Colonic mucosa (tissue), 4 donors: Measurements from ENCODE around the gene FRMPD3. TPM values are rescaled to one million over a fixed set of nuclear protein-coding genes. Genes with fewer than 3 reads are reported as not detected.

ENCODE experiments used
- DNase-seq: peaks from one replicate; pipeline ENCODE4 v3.0.0-alpha.2; 2020
- H3K27ac ChIP-seq: fragments of 200-600 bp; one replicate; pipeline ENCODE4 v1.8.0; 2021
- H3K27me3 ChIP-seq: fragments of 200-600 bp; one replicate; pipeline ENCODE4 v1.8.0; 2021
- H3K36me3 ChIP-seq: fragments of 200-600 bp; one replicate; pipeline ENCODE4 v1.8.0; 2021
- H3K4me1 ChIP-seq: fragments of 200-600 bp; one replicate; pipeline ENCODE4 v1.8.0; 2021; ENCODE audit warnings: mild to moderate bottlenecking
- H3K4me3 ChIP-seq: fragments of 200-600 bp; one replicate; pipeline ENCODE4 v1.8.0; 2021
- H3K9ac ChIP-seq, 2 donors: one replicate each; pipeline ENCODE4 v1.7.0; 2013; ENCODE audit warnings: control low read depth in 2 of 2, low read depth in 2 of 2, low read length in 2 of 2
- H3K9me3 ChIP-seq: fragments of 200-600 bp; one replicate; pipeline ENCODE4 v1.8.0; 2021
- intact Hi-C: fragments of 100-400 bp; cut with DNase I; formaldehyde crosslinking; loops from one replicate; pipeline ENCODE4 v1.14.1; 2022
- total RNA-seq, 2 donors: library from RNA; stranded (reverse); fragmentation: NEBNext Ultra II Directional in 1 of 2; extraction: Animal tissue kit (Norgen Biotek cat#: 25700) in 1 of 2; gene quantifications; one replicate each; pipeline ENCODE4 v1.2.1, GENCODE V29; 2021
- TF ChIP-seq, protein P1 (sequence below): fragments of 200-600 bp; IDR thresholded peaks from one replicate; pipeline ENCODE4 v1.8.0; 2022; ENCODE audit warnings: antibody characterized with exemption, mild to moderate bottlenecking
- donor health status: healthy.
- donor health status: DM: no; HTN: no; CAD: no.
- donor health status: DM: no; HTN: no; CAD: no.

The FRMPD3 gene
- total RNA-seq, 2 donors from 2014 or later: 0.13 to 0.42 TPM

DNA sequence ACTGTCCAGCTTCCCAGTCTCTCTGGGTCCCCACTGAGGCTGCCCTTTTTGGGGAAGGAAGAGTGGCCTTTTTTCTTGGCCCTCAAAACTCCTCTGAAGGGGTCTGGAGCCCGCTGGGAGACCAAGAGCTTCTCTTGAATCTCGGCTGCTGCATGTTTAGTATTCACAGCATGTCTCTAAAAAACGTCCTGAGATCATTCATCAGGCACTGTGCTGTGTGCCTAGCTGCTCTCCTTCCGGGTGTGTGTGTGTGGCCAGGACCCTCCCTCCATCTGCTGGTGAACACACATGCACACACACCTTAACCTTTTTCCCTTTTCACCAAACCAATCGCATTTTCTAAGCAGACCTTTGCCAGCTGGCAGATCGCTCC is 841 bp upstream of the FRMPD3 start:
- Histone ChIP-seq H3K9ac (no peak overlapping the region), H3K27me3 (peaks cover 7% of the 10 kb centered on the region), H3K4me1 (no peaks in the 10 kb centered on the region), H3K4me3 (no peak overlapping the region), H3K36me3 (no peaks in the 10 kb centered on the region), H3K27ac (no peak overlapping the region), H3K9me3 (no peaks in the 10 kb centered on the region)
- TF ChIP-seq, protein P1, sequence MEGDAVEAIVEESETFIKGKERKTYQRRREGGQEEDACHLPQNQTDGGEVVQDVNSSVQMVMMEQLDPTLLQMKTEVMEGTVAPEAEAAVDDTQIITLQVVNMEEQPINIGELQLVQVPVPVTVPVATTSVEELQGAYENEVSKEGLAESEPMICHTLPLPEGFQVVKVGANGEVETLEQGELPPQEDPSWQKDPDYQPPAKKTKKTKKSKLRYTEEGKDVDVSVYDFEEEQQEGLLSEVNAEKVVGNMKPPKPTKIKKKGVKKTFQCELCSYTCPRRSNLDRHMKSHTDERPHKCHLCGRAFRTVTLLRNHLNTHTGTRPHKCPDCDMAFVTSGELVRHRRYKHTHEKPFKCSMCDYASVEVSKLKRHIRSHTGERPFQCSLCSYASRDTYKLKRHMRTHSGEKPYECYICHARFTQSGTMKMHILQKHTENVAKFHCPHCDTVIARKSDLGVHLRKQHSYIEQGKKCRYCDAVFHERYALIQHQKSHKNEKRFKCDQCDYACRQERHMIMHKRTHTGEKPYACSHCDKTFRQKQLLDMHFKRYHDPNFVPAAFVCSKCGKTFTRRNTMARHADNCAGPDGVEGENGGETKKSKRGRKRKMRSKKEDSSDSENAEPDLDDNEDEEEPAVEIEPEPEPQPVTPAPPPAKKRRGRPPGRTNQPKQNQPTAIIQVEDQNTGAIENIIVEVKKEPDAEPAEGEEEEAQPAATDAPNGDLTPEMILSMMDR: no peak
- intact Hi-C loops: no loop called here
- DNase-seq: no peak

DNA sequence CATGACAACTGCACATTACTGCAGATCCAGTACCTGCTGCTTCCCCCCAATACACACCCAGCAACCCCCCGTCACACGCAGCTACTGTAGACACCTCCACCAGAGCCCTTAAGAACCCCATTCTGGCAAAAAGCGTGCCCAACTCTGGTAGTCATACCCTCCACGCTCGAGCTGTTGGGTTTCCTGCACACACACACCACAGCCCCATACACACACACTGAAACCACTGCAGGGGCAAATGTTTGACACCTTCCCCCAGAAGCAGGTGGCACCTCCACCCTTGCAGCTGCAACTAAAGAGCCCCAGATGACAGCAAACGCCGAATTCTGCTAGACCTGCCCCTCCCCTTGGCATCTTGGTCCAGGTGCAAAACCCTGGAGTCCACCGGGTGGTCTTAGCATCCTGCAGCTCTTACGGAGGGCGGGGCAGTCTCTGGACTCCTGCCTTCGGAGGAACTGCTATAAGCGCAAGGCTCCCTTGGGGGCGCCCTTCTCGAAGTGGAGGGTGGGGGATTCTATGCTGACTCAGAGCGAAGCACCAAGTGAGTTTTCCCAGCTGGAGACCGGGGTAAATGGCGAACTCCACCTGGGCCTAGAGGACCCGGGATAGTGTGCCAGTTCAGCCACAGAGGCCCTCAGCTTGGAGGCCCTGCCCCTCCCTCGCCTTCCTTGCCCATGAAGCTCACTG is 1.5 kb downstream of the FRMPD3 start:
- Histone ChIP-seq H3K9me3 (no peaks in the 10 kb centered on the region), H3K27ac (no peak overlapping the region), H3K36me3 (no peaks in the 10 kb centered on the region), H3K9ac (no peak overlapping the region), H3K4me3 (no peak overlapping the region), H3K4me1 (no peaks in the 10 kb centered on the region), H3K27me3 (peaks cover 7% of the 10 kb centered on the region)
- TF ChIP-seq, protein P1: no peak
- intact Hi-C loops: no loop called here
- DNase-seq: no peak

DNA sequence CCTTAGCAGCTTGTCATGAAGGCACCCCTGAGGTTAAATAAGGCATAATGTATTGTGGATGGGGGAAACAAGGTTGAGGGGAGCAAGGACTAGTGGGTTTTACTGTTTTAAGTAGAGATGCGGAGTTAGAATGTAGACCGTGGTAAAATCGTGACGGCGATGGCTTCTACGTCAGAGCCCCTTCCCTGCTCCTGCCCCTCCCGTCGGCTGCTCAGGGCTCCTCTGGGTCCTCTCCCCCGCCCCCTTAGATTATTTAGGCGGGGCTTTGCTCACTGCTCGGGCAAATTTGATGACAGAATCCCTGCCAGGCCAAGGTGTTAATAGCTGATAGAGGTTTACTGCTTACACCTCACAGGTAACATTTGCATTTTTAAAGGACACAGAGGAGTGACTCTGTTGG is 2.3 kb downstream of the FRMPD3 start:
- H3K27me3 ChIP-seq: peaks cover 7% of the 10 kb centered on the region
- TF ChIP-seq, protein P1: no peak
- DNase-seq: no peak
- no peaks in the 10 kb centered on the region for H3K9me3 ChIP-seq
- no peaks in the 10 kb centered on the region for H3K4me1 ChIP-seq
- intact Hi-C loops: no loop called here
- no peak overlapping the region for H3K9ac ChIP-seq
- H3K4me3 ChIP-seq: no peak overlapping the region
- H3K27ac ChIP-seq: no peak overlapping the region
- no peaks in the 10 kb centered on the region for H3K36me3 ChIP-seq

DNA sequence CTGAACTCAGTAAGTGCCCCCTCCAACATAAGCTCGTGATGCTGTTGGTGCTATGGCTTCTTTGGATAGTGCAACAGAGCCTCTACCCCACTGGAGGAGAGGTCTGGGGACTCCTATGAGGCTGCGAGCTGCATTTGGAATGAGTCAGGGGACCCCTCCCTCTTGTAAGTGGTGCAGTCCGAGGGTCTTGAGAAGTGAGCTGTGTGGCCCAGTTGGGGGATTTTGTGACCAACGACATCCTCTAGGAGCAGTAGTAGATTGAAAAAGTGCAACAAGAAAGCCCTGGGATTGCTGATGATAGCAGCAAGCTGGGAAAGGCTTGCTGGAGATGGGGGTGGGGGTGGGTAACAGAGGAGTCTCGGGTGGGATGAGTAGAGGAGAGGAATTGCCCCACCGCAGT is 3.1 kb downstream of the FRMPD3 start:
- Histone ChIP-seq H3K27me3 (peaks cover 7% of the 10 kb centered on the region), H3K4me1 (no peaks in the 10 kb centered on the region), H3K27ac (no peak overlapping the region), H3K9me3 (no peaks in the 10 kb centered on the region), H3K36me3 (no peaks in the 10 kb centered on the region), H3K4me3 (no peak overlapping the region), H3K9ac (no peak overlapping the region)
- DNase-seq: no peak
- TF ChIP-seq, protein P1: no peak
- intact Hi-C loops: no loop called here

DNA sequence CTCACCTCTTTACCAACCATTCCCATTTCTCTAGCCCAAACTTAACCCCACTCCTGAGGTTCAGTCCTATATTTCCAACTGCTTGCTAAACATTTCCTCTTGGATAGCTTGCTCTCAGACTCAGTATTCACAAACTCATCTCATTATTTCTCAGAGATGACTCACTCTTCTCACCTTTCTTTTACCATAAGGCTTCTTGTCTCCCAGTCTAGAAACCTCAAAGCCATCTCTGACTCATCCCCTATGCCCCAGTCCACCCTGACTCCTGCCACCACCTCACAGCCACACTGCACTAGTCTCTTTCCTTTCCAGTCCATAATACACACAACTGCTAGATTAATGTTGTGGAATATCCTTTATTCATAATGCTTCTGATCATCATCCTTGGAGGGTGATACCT is 4.8 kb downstream of the FRMPD3 start:
- no peak overlapping the region for H3K4me3 ChIP-seq
- DNase-seq: no peak
- no peak overlapping the region for H3K9ac ChIP-seq
- intact Hi-C loops: no loop called here
- H3K27ac ChIP-seq: no peak overlapping the region
- TF ChIP-seq, protein P1: no peak
- peaks cover under 1% of the 10 kb centered on the region for H3K27me3 ChIP-seq
- H3K9me3 ChIP-seq: no peaks in the 10 kb centered on the region
- no peaks in the 10 kb centered on the region for H3K4me1 ChIP-seq
- H3K36me3 ChIP-seq: no peaks in the 10 kb centered on the region
